ENCODE results near the gene NR1H2.
A peak's percentile ranks its signal among the peaks of the same experiment; 100 is the strongest.

Gene NR1H2

DNA sequence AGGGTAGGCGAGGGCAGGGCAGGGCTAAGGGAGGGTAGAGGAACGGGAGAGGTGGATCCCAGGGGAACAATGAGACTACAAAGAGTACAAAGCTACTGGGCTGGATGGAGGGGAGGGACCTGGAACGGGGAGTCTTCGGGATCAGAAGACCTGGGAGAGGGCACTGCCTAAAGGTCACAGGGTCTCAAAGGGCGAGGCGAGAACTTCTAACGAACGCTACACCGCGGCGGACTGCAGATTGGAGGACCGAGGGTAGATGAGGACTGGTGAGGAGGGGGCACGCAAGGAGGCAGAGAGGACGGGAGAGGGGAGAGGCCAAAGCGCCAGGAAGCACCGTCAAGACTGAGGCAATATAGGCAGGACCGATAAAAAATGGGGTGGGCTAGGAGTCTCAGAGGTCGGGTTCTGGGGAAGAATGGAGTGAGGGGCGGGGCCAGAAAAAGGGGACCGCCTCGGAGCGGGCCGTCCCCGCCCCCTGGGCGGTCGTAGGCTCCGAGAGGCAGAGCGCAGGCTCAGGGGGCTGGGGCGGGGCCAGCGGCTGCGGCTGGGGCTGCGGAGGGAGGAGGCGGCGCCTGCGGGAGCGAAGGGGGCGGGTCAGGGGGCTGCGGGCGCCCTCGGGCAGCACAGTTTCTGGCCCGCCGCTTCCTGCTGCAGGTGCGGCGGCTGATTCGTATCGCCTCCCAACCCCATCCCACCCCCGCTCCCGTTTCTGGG lies 45.7 kb upstream of the NR1H2 start:
- peak overlapping the region; percentile 68 for H3K4me3 ChIP-seq (ENCODE audit: low read depth, low read length)
- TF ChIP-seq, protein P1, sequence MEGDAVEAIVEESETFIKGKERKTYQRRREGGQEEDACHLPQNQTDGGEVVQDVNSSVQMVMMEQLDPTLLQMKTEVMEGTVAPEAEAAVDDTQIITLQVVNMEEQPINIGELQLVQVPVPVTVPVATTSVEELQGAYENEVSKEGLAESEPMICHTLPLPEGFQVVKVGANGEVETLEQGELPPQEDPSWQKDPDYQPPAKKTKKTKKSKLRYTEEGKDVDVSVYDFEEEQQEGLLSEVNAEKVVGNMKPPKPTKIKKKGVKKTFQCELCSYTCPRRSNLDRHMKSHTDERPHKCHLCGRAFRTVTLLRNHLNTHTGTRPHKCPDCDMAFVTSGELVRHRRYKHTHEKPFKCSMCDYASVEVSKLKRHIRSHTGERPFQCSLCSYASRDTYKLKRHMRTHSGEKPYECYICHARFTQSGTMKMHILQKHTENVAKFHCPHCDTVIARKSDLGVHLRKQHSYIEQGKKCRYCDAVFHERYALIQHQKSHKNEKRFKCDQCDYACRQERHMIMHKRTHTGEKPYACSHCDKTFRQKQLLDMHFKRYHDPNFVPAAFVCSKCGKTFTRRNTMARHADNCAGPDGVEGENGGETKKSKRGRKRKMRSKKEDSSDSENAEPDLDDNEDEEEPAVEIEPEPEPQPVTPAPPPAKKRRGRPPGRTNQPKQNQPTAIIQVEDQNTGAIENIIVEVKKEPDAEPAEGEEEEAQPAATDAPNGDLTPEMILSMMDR (IDR thresholded peaks at IDR 0.05; ENCODE audit: insufficient read depth, low read depth, low read length, missing control alignments) = no peak

DNA sequence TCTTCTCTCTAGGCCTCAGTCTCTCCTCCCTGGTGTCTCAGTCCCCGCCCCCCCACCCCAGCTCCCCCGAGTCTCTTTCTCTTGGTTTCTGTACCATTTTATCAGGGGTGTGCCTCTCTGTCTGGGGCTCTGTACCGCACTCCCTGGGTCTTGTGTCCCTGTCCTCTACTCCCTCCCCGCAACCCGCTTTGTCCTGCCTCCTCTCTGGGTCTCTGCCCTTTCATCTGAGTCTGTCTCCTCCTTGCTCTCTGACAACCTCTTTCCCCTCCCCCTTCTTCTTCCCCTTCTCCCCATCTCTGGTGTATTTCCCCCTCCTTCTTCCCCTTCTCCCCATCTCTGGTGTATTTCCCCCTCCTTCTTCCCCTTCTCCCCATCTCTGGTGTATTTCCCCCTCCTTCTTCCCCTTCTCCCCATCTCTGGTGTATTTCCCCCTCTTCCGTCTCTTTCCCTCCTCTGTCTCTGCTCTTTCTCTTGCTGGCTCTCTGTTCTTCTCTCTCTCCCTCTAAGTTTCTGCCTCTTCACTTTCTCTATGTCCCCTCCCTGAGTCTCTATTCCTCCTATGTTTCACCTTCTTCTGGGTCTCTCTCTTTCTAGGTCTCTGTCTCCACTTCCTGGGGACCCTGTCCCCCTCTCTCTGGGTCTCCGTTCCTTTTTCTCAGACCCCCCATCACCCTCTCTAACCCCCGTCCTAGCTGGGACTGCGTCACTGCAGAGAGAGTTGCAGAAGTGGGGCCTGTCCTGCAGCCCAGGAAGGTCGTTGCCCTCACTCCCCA lies 44.9 kb upstream of the NR1H2 start:
- peak overlapping the region; percentile 68 for H3K4me3 ChIP-seq (ENCODE audit: low read depth, low read length)
- DNase-seq (ENCODE audit: low read depth) = peak; percentile 57
- TF ChIP-seq, protein P1 (IDR thresholded peaks at IDR 0.05; ENCODE audit: insufficient read depth, low read depth, low read length, missing control alignments) = no peak

More for the DNA sequence above, 45.7 kb upstream of the NR1H2 start:
- DNase-seq (ENCODE audit: low read depth) = peak; percentile 95

DNA sequence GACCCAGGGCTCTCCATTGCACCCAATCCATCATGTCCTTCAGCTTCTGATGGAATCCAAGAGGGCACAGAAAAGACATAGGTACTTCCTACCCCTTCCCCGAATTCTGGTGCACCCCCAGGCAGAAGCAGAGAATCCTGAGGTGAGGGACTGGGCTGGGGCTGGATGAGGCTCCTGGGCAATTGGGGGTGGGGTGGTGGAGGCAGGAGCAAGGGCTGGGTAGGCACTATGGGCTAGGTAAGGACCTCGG lies 44.3 kb upstream of the NR1H2 start:
- H3K4me3 ChIP-seq (ENCODE audit: low read depth, low read length) = peak overlapping the region; percentile 68
- DNase-seq (ENCODE audit: low read depth) = peak; percentile 19
- TF ChIP-seq, protein P1 (IDR thresholded peaks at IDR 0.05; ENCODE audit: insufficient read depth, low read depth, low read length, missing control alignments) = no peak

DNA sequence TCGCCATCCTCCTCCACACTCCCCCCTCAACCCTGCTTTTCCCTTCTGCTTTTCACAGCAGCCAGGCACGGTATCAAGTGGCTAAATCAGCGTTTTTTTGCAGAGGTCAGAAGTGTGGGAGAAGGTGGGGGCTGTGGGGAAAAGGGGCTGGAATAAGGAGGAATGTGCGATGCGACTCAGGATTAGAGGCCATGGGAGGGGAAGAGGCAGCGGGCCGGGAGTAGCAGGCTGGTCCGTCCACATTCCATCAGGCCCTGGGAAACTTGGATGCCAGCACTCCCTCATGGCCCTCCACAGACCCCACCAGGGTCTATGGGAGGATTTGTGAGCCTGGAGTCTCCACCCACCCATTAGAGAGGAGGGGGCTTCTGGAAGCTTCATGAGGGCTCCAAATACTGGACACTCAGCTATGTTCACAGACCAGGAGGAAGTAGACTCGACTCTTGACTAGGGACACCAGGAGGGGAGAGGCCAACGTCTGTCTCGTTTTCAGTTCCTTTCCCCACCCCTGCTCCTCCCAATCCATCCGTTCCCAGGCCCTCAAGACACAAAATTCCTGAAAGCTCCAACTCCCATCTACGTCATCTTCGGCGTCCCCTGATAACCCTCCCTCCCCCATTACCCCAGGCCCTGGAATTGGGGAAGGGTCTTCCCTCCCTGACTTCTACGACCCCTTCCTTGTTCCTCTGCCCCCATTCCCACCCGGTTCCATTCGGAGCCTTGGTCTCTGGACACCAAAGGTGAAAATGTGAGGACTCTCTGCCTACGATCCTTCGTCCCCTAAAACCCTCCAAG lies 43.8 kb upstream of the NR1H2 start:
- peak overlapping the region; percentile 68 for H3K4me3 ChIP-seq (ENCODE audit: low read depth, low read length)
- TF ChIP-seq, protein P1 (IDR thresholded peaks at IDR 0.05; ENCODE audit: insufficient read depth, low read depth, low read length, missing control alignments) = no peak
- peak; percentile 48 for DNase-seq (ENCODE audit: low read depth)

DNA sequence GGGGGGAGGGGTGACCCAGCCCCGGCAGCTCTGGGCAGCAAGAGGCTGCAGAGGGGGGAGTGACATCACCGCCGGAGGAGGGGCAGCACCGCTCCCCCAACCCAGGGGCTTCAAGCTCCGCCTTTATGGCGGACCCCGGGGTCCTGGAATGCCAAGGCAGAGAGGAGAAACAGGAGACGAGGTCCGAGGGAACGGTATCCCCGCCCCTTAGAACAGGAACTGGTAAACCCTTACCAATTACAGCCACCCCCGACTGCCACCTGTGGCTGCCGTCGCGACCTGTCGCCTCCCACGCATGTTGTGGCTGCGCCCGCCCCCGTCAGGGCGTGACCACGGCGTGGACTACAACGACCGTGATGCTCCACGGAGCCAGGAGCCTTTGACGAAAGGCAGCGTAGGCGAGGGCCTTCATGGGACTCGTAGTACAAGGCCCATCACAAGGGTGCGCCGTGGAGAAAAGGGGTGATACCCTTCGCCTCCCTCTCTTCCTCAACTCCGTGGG lies 43.0 kb upstream of the NR1H2 start:
- DNase-seq (ENCODE audit: low read depth) = peak; percentile 98
- H3K4me3 ChIP-seq (ENCODE audit: low read depth, low read length) = peak overlapping the region; percentile 68

More for the DNA sequence above, 43.0 kb upstream of the NR1H2 start:
- TF ChIP-seq, protein P1 (IDR thresholded peaks at IDR 0.05; ENCODE audit: insufficient read depth, low read depth, low read length, missing control alignments) = no peak

Data from GM12865 (cell line).